HEK293 (cell line): ENCODE data around the gene SMIM29.

Source experiments
- ZBTB8A ChIP-seq: fragments of 450-650 bp; formaldehyde crosslinking; IDR thresholded peaks from 2 replicates; pipeline ENCODE4 v1.5.1; 2016; ENCODE audit warnings: missing biosample characterization, missing genetic modification characterization
- ZNF274 ChIP-seq, 2 experiments: fragments of 200-500 bp in 1 of 2; fragments of 450-650 bp in 1 of 2; sonication (Bioruptor generic) in 1 of 2; formaldehyde crosslinking in 1 of 2; IDR thresholded peaks; 2 replicates each; pipeline versions ENCODE4 v1.5.1 to v1.6.1; 2014 to 2016; ENCODE audit warnings: borderline replicate concordance in 1 of 2, inconsistent platforms in 1 of 2, low read length in 1 of 2, missing biosample characterization in 1 of 2, missing genetic modification characterization in 1 of 2
- ZNF585B ChIP-seq: fragments of 450-650 bp; formaldehyde crosslinking; IDR thresholded peaks from 2 replicates; pipeline ENCODE4 v1.5.1; 2016; ENCODE audit warnings: missing biosample characterization, missing genetic modification characterization
- TF ChIP-seq, protein P1 (sequence below): fragments of 450-650 bp; formaldehyde crosslinking; IDR thresholded peaks from 2 replicates; pipeline ENCODE4 v1.5.1; 2016; ENCODE audit warnings: missing biosample characterization, missing genetic modification characterization

DNA sequence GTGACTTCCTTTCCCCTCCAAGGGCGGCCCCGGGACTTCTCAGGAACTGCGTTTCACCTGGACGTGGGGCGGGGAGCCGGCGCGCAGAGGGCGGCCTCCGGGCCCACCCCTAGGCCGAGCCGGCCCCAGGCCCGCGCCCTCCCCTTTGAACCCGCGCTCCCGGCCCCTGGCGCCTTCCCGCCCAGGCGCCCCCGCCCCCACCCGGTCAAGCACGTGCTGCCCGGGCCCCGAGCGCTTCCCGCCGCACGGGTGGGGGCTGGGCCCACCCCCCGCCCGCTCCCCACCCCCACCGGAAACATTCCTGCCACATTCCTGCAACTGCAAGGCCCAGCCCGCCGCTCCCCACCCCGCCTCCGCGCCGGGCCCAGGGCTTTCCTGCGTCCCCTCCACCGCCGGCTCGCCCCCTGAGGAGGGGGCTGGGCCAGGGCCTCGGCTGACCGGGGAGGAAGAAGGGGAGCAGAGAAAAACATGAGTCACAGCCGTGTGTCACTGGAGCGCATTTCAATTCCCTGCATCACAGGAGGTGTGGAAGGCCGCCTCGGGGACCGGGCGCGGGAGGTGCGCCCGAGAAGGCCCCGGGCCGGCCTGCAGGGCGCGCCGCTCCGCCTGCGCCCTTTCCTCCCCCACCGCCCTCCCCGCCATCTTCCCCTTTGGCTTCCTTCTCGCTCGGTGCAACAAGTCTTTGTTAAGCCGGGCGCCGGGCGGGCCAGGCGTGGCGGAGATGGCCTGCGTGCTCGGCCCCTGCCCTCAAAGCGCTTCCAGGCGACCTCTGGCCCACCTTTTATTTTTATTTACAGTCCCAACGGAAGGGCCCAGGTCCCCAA is 13.3 kb downstream of the SMIM29 start:
- TF ChIP-seq, protein P1, sequence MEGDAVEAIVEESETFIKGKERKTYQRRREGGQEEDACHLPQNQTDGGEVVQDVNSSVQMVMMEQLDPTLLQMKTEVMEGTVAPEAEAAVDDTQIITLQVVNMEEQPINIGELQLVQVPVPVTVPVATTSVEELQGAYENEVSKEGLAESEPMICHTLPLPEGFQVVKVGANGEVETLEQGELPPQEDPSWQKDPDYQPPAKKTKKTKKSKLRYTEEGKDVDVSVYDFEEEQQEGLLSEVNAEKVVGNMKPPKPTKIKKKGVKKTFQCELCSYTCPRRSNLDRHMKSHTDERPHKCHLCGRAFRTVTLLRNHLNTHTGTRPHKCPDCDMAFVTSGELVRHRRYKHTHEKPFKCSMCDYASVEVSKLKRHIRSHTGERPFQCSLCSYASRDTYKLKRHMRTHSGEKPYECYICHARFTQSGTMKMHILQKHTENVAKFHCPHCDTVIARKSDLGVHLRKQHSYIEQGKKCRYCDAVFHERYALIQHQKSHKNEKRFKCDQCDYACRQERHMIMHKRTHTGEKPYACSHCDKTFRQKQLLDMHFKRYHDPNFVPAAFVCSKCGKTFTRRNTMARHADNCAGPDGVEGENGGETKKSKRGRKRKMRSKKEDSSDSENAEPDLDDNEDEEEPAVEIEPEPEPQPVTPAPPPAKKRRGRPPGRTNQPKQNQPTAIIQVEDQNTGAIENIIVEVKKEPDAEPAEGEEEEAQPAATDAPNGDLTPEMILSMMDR (tag by site-specific recombination), result no peak
- TF ChIP-seq ZBTB8A (tag by site-specific recombination) (no peak), ZNF585B (tag by site-specific recombination) (no peak), ZNF274 (IDR thresholded peaks at IDR 0.05; ENCODE audit: low read length) (no peak), ZNF274 (tag by site-specific recombination; IDR thresholded peaks at IDR 0.05; ENCODE audit: borderline replicate concordance) (no peak)
